B cell (primary cell): Measurements from ENCODE around the gene ITGA3. TPM values are rescaled to one million over a fixed set of nuclear protein-coding genes. Genes with fewer than 3 reads are reported as not detected.

Experiments
- ATAC-seq: fragments of 200-7000 bp; cut with Tn5 transposase; one replicate; pipeline ENCODE4 v1.10.0; 2021; ENCODE audit warnings: low read depth, mild to moderate bottlenecking, moderate number of reproducible peaks, moderate library complexity
- CTCF ChIA-PET: fragments of 350-600 bp; sonication (Branson Sonifier 250); formaldehyde crosslinking; loops from one replicate; lab custom pipeline; 2021; ENCODE audit warnings: antibody characterized with exemption, inconsistent platforms; lab: Charles Lee
- POLR2A ChIA-PET: fragments of 350-600 bp; sonication (Branson Sonifier 250); formaldehyde crosslinking; loops from one replicate; lab custom pipeline; 2021; ENCODE audit warnings: antibody characterized with exemption; lab: Charles Lee
- DNase-seq: peaks from one replicate; pipeline ENCODE4 v3.0.0; 2013
- H2AFZ ChIP-seq: 2 replicates; pipeline ENCODE4 v1.6.1; 2012; ENCODE audit warnings: mild to moderate bottlenecking, low read depth, low read length; ENCODE audit not compliant: insufficient read depth, poor library complexity, severe bottlenecking
- H3K27ac ChIP-seq, 2 donors: 1 replicate in 1 of 2; 2 replicates in 1 of 2; pipeline ENCODE4 v1.5.1; 2012 to 2013; ENCODE audit warnings: low read length in 2 of 2, mild to moderate bottlenecking in 2 of 2, moderate library complexity in 1 of 2
- H3K27me3 ChIP-seq, 4 experiments: fragments of 200-600 bp in 1 of 4; sonication (generic) in 1 of 4; replicated peaks in 1 of 4; 1 replicate in 2 of 4; 2 replicates in 2 of 4; pipeline versions ENCODE4 v1.6.1 to v1.7.0; 2013 to 2016; ENCODE audit warnings: low read length in 3 of 4, mild to moderate bottlenecking in 2 of 4, mixed read lengths in 1 of 4, moderate library complexity in 1 of 4; ENCODE audit not compliant: insufficient read depth in 4 of 4, control insufficient read depth in 3 of 4; ENCODE audit errors: control extremely low read depth in 1 of 4
- H3K36me3 ChIP-seq, 2 experiments: replicated peaks in 1 of 2; 1 replicate in 1 of 2; 2 replicates in 1 of 2; pipeline versions ENCODE4 v1.6.1 to v1.7.1; 2013; ENCODE audit warnings: low read length in 1 of 2; ENCODE audit not compliant: insufficient read depth in 2 of 2, control insufficient read depth in 1 of 2; ENCODE audit errors: control extremely low read depth in 1 of 2, extremely low read depth in 1 of 2
- H3K4me1 ChIP-seq, 2 donors: fragments of 200-600 bp in 1 of 2; sonication (generic) in 1 of 2; 1 replicate in 1 of 2; 2 replicates in 1 of 2; pipeline versions ENCODE4 v1.5.1 to v1.6.1; 2013 to 2017; ENCODE audit warnings: low read length in 2 of 2; ENCODE audit not compliant: control insufficient read depth in 2 of 2, insufficient read depth in 2 of 2
- H3K4me2 ChIP-seq: replicated peaks from 2 replicates; pipeline ENCODE3; 2012; ENCODE audit warnings: mild to moderate bottlenecking, low read depth, low read length; ENCODE audit not compliant: poor library complexity, severe bottlenecking
- H3K4me3 ChIP-seq, 5 experiments: fragments of 200-600 bp in 1 of 5; sonication (generic) in 1 of 5; 1 replicate in 3 of 5; 2 replicates in 2 of 5; pipeline versions ENCODE4 v1.5.1 to v1.7.0; 2011 to 2016; ENCODE audit warnings: low read length in 4 of 5, mild to moderate bottlenecking in 4 of 5, low read depth in 2 of 5, control low read depth in 1 of 5, moderate library complexity in 1 of 5; ENCODE audit not compliant: insufficient read depth in 1 of 5; ENCODE audit errors: control extremely low read depth in 1 of 5, extremely low read depth in 1 of 5
- H3K79me2 ChIP-seq: fragments of 200-600 bp; sonication (generic); one replicate; pipeline ENCODE4 v1.6.0; 2016; ENCODE audit warnings: low read length; ENCODE audit not compliant: control insufficient read depth, insufficient read depth
- H3K9ac ChIP-seq: fragments of 200-600 bp; sonication (generic); 2 replicates; pipeline ENCODE4 v1.6.1; 2017; ENCODE audit warnings: mild to moderate bottlenecking, low read length, moderate library complexity
- H3K9me3 ChIP-seq, 3 donors: one replicate each; pipeline versions ENCODE4 v1.6.1 to v1.7.1; 2013; ENCODE audit warnings: low read length in 2 of 3; ENCODE audit not compliant: control insufficient read depth in 2 of 3, insufficient read depth in 1 of 3; ENCODE audit errors: control extremely low read depth in 1 of 3
- H4K20me1 ChIP-seq: 2 replicates; pipeline ENCODE4 v1.6.0; 2012; ENCODE audit warnings: mild to moderate bottlenecking, low read length; ENCODE audit not compliant: insufficient read depth, control insufficient read depth, poor library complexity, severe bottlenecking
- H3K27ac Mint-ChIP-seq: one replicate; pipeline ENCODE4 v1.8.0; 2021; ENCODE audit warnings: mixed read lengths
- H3K27me3 Mint-ChIP-seq: one replicate; pipeline ENCODE4 v1.8.0; 2021; ENCODE audit warnings: mixed read lengths
- H3K4me1 Mint-ChIP-seq: one replicate; pipeline ENCODE4 v1.8.0; 2021; ENCODE audit warnings: mixed read lengths
- H3K4me3 Mint-ChIP-seq: one replicate; pipeline ENCODE4 v1.8.0; 2021; ENCODE audit warnings: mixed read lengths
- H3K9me3 Mint-ChIP-seq: one replicate; pipeline ENCODE4 v1.8.0; 2022; ENCODE audit warnings: mixed read lengths; ENCODE audit not compliant: insufficient read depth
- CTCF ChIP-seq: fragments of 200-600 bp; IDR thresholded peaks from one replicate; pipeline ENCODE4 v1.8.0; 2022; ENCODE audit warnings: antibody characterized with exemption, mild to moderate bottlenecking
- EZH2 ChIP-seq: IDR thresholded peaks from 2 replicates; pipeline ENCODE4 v1.6.1; 2012; ENCODE audit warnings: borderline replicate concordance, low read depth, mild to moderate bottlenecking, moderate library complexity, low read length; ENCODE audit not compliant: insufficient read depth, poor library complexity, severe bottlenecking
- WGBS: methylation state at CpG from one replicate; pipeline ENCODE4 v1.1.5; 2013; ENCODE audit warnings: missing lambda C conversion rate; ENCODE audit not compliant: insufficient coverage; 5-methylcytosine and 5-hydroxymethylcytosine counted together
- intact Hi-C: fragments of 100-400 bp; cut with micrococcal nuclease; formaldehyde crosslinking; loops from one replicate; pipeline ENCODE4 v1.10.0; 2022
- polyA plus RNA-seq: library from polyadenylated mRNA; depleted of rRNA; stranded (reverse); fragments of >200 nt; gene quantifications from 2 replicates; pipeline ENCODE4 v1.2.3, GENCODE V29; 2012
- total RNA-seq, 2 donors: library from RNA; stranded (reverse); fragments of 120-200 nt in 1 of 2; gene quantifications; 1 replicate in 1 of 2; 2 replicates in 1 of 2; pipeline versions ENCODE4 v1.2.3 to v1.2.4, GENCODE V29; 2013 to 2022

The ITGA3 gene
- total and polyA plus RNA-seq, 2 donors (not counting 1 experiment from before 2014, with no cell fraction given) = 11.9 to 13.3 TPM

- H3K9me3 ChIP-seq = no peaks in the 10 kb centered on the region
- DNase-seq = no peak
- Mint-ChIP-seq H3K4me3 (no peak overlapping the region), H3K4me1 (peaks cover 3% of the 10 kb centered on the region), H3K27me3 (no peaks in the 10 kb centered on the region), H3K9me3 (no peaks in the 10 kb centered on the region), H3K27ac (no peak overlapping the region)
- H3K9ac ChIP-seq = no peak overlapping the region
- no peak overlapping the region for H3K27ac ChIP-seq
- no peak overlapping the region for H3K4me2 ChIP-seq
- POLR2A ChIA-PET = no interaction called here
- intact Hi-C loops = no loop called here
- CTCF ChIA-PET = interaction anchor here (1.2 to 1.9 kb wide), 2 partner anchors 8 to 13 kb away, joined by 3 to 9 read pairs; no protein-coding TSS in a partner anchor
- no peaks in the 10 kb centered on the region for H3K27me3 ChIP-seq
- peaks cover 0 to 5% of the 10 kb centered on the region in 2 donors for H3K4me1 ChIP-seq
- H4K20me1 ChIP-seq = peaks cover 19% of the 10 kb centered on the region
- WGBS = 95% methylated on average over 16 of the region's 17 CpGs
- no peaks in the 10 kb centered on the region for H3K79me2 ChIP-seq
- H3K4me3 ChIP-seq = no peak overlapping the region
- TF ChIP-seq EZH2 (no peak), CTCF (no peak)
- H3K36me3 ChIP-seq = peaks cover 0 to 57% of the 10 kb centered on the region in 2 experiments
- H2AFZ ChIP-seq = no peak overlapping the region
- no peak for ATAC-seq
Measured at GRCh38 chr17:50101346-50102163, 45.6 kb downstream of the ITGA3 start.
